NAMALWA (cell line): ENCODE results near the gene CYP2C9.
"Not testable (repeated sequence)": the region's sequence is repeated elsewhere in the genome, so short reads cannot be mapped to it uniquely, and the experiment has no call there.

ENCODE experiments used
- DNase-seq: peaks from one replicate; pipeline ENCODE4 v3.0.0-alpha.2; 2015; ENCODE audit warnings: low spot score

The CYP2C9 gene

DNA sequence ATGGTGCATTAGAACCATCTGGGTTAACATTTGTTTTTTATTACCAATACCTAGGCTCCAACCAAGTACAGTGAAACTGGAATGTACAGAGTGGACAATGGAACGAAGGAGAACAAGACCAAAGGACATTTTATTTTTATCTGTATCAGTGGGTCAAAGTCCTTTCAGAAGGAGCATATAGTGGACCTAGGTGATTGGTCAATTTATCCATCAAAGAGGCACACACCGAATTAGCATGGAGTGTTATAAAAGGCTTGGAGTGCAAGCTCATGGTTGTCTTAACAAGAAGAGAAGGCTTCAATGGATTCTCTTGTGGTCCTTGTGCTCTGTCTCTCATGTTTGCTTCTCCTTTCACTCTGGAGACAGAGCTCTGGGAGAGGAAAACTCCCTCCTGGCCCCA, at the start of gene CYP2C9:
CYP2C9 (plus strand) TSS at position 276 of the 400 bp plus-strand sequence; CDS start at position 301, 25 bp downstream.
- no peak for DNase-seq

DNA sequence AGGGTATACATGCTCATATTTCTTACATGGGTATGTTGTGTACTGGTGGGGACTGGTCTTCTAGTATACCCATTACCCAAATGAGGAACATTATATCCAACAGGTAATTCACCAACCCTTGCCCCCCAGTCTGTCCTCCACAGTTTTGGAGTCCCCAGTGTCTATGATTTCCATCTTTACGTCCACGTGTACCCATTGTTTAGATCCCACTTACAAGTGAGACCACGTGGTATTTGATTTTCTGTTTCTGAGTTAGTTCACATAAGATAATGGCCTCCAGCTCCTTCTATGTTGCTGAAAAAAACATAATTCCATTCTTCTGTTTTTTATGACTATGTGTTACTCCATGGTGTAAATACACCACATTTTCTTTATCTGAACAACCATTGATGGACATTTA, 49.3 kb upstream of the CYP2C9 start:
- DNase-seq: no peak

DNA sequence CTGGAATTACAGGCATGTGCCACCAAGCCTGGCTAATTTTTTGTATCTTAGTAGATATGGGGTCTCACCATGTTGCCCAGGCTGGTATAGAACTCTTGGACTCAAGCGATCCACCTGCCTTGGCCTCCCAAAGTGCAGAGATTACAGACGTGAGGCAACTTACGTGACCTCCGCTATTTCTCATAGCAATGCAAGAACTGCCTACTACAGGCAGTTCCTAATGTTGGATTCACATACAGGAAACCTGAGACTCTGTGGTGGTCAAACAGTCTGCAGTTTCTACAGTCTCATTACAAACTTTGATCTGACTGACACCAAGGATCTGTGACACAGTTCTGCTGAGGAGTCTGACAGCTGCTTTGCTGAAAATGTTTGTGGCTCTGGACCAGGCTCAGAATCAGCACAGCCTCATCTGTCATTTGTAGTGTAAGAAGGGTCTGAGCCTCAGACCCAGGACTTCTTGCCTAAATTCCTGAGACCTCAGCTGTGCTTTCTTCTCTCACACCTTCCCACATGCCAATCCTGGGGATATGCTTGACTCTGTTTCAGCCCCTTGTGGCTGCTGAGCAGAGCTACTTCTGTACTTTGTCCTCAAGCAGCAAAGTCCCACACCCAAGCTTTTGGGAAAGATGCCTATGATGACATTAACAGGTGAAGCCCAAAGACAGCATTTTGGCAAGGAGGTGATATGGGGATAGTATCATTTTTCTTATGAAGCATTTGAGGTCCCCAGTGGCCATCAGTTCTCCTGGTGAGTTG, 48.0 kb upstream of the CYP2C9 start:
- no peak for DNase-seq

DNA sequence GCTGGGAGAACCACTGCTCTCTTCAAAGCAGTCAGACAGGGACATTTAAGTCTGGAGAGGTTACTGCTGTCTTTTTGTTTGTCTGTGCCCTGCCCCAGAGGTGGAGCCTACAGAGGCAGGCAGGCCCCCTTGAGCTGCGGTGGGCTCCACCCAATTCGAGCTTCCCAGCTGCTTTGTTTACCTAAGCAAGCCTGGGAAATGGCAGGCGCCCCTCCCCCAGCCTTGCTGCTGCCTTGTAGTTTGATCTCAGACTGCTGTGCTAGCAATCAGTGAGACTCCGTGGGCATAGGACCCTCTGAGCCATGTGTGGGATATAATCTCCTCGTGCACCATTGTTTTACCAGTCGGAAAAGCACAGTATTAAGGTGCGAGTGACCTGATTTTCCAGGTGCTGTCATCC, 40.0 kb upstream of the CYP2C9 start:
- not testable (repeated sequence) for DNase-seq

DNA sequence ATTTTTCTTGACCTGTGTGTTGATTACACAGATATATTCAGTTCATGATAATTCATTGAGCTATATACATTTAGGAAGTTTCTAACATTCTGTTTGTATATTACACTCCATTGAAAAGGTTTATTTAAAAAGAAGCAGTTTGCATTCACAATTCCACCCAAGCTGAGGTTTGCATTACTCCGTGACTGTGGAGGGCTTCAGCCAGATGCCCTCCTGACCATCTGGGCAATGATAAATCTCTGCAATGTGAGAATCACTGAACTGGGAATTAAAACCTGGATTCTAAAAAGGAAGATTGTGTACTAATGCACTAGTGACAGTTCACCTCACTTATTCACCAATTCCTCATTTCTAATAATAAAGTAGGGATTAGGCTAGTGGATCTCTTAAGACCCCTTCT, 36.4 kb upstream of the CYP2C9 start:
- DNase-seq: no peak

DNA sequence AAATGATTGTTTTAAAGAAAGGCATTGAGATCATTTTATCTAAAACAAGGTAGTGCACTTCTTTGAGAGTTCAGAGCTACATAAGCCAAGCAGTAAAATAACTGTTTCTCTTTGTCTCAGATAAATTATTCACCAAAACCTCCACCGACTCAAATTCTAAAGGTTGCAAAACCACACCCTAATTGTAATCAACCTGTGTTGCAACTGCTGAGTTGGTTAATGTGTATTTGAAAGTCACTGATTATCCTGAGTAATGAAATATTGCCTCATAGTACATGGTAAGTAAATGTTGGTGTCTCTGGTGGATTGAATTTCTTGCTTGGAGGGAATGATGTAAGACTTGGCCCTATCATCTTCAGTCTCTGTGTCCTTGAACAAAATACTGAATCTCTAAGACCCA, 35.9 kb upstream of the CYP2C9 start:
- no peak for DNase-seq

DNA sequence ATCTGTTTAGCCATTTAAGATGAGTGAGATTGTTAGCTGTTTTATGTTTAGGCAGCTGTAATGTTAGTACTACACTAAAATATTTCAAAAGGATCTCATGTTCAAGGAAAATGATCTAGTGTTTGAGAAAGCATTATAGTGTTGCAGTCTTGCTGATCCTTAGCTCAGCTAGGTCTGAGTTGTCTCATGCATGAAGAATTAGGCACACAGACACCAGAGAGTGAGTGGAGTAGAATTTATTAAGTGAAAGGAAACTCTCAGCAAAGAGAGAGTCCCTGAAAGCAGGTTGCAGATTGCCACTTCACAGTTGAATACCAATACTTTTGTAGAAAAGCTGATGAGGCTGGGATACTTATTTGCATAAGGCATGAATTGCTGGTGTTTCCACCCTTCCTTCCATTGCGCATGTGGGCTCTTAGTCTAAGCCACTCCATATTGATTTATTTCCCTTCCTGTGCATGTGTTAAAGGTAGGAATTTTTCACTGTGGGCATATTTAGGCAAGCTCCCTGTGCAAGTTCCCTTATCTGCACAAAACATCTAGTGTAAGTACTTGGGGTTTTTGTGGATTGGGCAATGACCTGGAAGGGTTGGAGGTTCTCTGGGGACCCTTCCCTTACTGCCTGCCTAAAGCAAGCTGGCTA, 33.8 kb upstream of the CYP2C9 start:
- not testable (repeated sequence) for DNase-seq

DNA sequence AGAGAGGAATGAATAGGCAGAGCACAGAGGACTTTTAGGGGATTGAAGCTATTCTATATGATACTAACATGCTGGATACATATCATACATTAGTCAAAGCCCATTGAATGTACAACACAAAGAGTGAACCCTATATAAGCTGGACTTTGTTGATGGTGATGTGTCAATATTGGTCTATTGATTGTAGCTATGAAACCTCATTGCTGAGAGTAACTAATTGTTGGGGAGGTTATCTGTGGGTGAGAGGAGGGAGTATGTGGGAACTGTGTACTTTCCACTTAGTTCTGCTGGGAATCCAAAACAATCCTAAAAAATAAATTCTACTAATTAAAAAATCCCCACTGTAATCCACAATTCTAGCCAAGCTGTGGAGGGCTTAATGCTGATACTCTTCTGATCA, 22.0 kb upstream of the CYP2C9 start:
- no peak for DNase-seq

DNA sequence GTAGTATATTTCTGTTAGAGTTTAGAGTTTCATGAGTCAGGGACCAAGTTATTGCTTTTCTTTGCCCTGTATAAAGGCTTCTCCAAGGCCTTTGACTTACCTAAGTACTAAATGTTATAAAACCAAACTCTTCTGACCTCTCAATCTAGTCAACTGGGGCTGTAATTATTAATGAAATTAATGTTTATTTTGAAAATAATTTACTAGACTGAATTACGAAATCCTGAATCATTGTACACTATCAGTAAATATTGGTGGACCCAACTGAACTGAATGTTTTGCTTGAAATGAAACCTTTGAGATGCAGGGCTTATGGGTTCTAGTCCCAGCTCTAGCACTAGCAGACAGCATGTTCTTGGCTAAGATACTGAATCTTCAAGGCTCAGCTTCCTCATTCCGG, 1.7 kb upstream of the CYP2C9 start:
- DNase-seq: no peak

DNA sequence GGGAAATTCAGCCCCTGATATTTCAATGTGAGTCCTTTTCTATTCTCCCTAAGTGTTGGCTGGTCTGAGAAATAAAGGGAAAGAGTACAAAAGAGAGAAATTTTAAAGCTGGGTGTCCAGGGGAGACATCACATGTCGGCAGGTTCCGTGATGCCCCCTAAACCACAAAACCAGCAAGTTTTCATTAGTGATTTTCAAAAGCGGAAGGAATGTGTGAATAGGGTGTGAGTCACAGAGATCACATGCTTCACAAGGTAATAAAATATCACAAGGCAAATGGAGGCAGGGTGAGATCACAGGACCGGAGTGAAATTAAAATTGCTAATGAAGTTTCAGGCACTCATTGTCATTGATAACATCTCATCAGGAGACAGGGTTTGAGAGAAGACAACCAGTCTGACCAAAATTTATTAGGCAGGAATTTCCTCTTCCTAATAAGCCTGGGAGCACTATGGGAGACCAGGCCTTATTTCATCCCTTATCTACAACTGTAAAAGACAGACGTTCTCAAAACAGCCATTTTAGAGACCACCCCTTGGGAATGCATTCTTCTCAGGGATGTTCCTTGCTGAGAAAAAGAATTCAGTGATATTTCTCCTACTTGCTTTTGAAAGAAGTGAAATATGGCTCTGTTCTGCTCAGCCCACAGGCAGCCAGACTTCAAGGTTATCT, 5.1 kb downstream of the CYP2C9 start:
- DNase-seq: not testable (repeated sequence)

DNA sequence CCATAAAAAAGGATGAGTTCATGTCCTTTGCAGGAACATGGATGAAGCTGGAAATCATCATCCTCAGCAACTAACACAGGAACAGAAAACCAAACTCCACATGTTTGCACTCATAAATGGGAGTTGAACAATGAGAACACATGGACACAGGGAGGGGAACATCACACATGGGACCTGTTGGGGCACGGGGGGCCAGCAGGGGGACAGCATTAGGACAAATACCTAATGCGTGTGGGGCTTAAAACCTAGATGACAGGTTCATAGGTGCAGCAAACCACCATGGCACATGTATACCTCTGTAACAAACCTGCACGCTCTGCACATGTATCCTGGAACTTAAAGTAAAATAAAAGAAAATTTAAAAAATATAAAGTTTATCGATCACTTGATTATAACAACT, 7.7 kb downstream of the CYP2C9 start:
- DNase-seq: not testable (repeated sequence)

DNA sequence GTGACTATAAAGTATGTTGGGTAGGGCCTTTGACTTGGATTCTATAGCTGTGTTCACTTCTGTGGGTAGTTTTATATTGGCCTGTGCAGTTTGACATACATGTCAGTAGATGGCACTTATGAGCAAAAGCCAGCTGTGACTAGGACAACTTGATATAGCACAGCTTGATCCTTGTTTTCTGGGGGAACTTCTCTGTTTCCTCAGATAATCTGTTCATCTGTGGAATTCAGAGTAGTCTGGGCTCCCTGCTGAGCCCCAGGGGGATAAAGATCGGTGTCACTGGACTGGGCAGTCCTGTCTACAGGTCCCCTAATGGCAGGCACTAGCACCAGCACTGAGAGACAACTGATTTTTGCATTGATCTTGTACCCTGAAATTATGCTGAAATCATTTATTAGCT, 25.4 kb downstream of the CYP2C9 start:
- DNase-seq: peak; percentile 47

DNA sequence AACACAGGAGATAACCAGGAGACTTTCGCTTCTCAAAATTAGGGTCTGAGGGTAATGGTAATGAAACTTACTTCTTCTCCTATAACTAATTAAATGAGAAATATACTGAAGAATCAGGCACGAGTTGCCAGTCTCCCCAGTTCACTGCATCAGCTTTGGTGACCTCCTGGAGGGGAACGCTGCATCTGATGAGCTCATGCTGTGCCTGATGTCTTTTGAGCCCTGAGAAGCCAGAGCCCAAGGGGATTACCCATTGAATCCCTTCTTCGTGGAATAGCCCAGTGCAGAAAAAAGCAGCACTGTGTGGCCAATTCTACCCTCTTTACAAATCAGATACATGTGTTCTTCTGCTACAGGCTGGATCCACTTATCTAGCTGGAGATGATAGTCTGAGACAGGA, 45.1 kb downstream of the CYP2C9 start:
- DNase-seq: no peak

DNA sequence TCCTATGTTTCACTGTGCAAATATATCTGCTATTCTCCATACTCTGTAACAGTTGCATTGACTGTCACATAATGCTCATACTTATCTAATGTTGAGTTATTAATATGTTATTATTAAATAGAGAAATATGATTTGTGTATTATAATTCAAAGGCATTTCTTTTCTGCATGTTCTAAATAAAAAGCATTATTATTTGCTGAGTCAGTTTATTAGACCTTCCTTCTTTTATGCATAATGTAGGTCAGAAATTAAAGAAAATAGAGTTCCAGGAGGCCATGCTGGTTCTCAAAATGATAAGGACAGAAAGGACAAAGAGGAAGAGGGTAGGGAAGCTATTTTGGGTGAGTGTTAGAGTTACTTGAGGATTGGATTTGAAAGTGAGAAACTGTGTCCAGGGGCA, 50.7 kb downstream of the CYP2C9 start:
- DNase-seq: no peak

DNA sequence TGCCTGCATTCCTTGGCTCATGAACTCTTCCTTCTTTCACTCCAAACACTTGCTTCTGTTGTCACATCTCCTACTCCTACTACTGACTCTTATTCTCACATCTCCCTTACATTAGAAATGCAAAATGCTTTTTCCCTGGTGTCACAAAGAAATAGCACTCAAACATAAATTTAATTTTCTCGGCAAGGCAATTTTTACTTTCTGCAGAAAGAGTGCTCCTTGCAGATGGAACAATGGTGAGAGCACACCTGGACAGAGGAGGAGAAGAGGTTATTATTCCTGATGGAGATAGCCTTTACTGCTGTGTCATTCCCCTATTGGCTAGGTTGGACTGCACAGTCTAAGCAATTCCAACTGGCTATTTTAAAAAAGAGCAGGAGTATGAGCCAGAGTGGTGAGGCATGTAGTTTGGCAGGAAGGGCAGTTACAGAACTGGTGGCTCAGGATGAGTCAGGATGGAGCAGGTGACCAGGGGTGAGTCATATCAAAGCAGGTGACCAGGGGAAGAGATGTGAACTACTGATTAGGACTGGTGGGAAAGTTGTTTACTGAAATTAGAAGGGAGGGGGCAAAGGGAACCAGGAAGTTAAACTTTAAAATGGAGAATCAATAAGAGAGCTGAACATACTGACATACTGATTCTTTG, 52.9 kb downstream of the CYP2C9 start:
- no peak for DNase-seq

DNA sequence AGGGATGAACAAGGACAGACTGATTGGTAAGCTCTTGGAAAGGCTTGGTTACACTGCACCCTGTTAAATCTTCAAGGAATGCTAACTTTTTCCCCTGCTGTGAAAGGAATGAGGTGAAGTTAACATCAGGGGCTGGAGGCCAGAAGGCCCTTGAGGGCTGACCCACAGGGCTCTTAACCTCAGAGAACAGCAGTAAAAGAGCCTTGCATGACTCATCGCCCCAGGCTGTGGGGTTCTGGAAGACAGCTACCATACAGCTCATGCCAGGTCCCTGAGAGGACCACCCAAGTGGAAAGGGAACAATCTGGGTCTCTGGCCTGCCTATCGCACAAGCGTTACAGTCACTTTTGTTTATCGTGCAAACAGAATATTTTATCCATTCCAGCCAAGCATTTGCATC, 54.4 kb downstream of the CYP2C9 start:
- DNase-seq: no peak

DNA sequence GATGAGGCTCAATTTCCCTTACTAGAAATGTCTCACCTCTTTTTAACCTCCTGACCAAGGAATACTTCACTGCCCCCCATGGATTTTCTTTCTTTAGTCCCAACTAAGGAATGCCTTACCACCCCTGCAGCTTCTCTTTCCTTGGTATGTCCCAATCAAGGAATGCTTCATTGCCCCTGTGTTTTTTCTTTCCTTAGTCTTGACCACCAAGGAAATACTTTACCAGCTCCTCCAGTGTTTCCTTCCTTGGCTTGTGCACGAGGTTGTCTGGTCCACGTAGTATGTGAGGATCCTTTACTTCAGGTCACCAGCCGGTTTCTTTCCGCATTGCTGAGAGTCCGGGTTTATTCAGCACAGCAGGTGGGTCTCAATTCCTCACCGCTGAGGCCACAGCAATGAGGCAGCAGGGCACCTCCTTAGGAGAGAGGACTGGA, 59.3 kb downstream of the CYP2C9 start:
- DNase-seq: no peak

DNA sequence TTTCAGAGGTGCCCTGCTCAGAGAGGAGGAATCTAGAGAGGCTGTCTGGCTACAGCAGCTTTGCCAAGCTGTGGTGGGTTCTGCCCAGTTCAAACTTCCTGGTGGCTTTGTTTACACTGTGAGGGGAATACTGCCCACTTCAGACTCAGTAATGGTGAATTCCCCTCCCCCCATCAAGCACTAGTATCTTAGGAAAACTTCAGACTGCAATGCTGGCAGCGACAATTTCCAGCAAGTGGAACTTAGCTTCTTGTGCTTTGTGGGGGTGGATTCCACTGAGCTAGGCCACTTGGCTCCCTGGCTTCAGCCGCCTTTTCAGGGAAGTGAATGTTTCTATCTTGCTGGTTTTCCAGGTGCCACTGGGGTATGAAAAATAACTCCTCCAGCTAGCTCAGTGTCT, 88.0 kb downstream of the CYP2C9 start:
- no peak for DNase-seq

DNA sequence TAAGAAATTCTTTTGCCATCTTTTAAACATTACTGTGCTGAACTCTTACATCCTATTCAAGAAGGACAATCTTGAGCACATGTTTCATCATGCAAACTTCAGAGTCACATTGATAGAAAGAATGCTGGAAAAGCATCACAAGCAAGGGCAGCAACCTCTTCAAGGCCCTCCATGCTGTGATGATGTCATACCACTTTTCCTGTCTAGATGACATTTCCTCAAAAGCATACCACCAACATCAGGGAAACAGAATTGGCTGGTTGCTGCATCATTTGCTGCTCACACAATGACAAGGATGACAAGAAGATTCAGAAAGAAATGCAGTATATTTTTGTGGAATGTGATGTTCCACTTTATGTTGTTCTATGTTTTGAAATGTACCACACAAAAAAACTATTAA, 93.2 kb downstream of the CYP2C9 start:
- DNase-seq: no peak

DNA sequence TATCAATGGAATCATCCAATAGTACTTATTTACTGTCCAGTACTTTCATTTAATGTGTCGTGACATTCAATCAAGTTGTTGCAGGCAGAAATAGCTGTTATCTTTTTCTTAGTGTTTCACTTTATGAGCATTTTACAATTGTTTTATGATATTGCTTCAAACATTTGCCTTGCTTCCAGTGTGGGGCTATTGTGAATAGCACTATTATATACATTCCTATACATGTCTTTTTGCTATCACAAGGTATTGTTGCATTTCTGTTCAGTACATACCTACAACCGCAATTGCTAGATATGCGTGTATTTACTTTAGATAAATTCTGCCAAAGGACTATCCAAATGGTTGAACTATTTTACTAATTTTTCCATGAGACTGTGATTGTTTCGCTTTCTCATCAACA, 95.9 kb downstream of the CYP2C9 start:
- DNase-seq: no peak

DNA sequence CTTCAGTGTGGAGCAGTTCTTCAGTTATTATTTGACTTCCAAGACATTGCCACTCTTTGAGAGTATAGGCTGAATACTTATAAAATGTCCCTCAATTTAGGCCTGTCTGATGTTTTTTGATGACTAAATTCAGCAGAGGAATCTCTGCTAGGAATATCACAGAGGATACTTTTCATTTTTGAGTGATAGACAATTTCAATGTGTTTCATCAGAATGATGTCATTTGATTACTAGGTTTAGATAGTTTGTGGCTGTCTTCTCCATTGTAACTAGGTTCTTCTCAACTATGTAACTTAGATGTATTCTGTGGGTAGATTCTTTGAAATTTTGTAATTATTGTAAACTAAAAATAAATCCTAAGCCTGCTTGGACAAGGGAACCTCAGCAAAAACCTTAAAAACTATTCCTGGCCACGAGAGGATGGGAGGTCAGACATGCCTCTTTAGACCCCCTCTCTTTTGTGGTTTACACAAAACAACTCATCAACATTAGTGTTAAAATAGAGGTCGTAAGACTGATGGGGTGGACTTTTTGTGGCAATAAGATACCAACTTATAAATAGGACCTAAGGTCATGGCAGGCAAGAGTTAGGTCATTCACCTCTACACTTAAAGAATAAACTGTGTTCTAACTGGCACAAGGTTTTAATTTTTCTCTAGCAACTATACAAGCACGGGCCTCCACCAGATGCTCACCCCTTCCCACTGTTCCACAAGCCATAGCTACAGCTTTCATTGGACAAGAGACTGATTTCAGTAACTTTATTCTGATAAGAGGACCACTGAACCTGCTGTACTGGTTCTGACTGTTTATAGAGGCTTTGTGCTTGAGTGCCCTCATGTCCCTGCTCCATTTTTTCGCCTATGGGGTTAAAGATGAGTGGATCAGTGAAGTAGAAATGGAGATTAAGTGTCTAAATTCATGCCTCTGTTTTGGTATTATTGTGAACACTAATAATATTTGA, 97.2 kb downstream of the CYP2C9 start:
- no peak for DNase-seq

DNA sequence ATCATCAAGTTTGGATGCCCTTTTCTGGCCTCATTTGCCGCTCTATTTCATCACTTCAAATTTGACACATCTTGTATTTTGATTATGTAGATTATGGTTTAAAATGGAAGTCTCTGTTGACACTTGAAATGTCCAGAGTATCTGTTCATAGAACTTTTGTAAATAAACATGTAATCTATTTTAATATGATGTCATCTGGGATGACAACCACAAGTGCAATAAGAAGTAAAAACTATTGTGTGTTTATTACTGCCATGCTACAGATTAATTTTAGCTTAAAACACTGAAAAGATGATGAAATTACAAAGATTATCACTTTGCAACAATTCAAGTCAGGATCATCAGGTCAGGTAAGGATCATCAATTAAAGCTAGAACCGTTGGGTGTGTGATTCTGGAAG, 100.8 kb downstream of the CYP2C9 start:
- DNase-seq: no peak
